Activated CD4-positive, alpha-beta T cell treated with anti-CD3 and anti-CD28 coated beads, Interleukin-2, amount 50 U/mL, for 24 hours (primary cell): Measurements from ENCODE around the gene FOXI3.

ENCODE experiments used
- DNase-seq, 2 donors: peaks; one replicate each; pipeline ENCODE4 v3.0.0-alpha.2; 2020; ENCODE audit warnings: low read depth in 1 of 2, low spot score in 1 of 2

Gene FOXI3

DNA sequence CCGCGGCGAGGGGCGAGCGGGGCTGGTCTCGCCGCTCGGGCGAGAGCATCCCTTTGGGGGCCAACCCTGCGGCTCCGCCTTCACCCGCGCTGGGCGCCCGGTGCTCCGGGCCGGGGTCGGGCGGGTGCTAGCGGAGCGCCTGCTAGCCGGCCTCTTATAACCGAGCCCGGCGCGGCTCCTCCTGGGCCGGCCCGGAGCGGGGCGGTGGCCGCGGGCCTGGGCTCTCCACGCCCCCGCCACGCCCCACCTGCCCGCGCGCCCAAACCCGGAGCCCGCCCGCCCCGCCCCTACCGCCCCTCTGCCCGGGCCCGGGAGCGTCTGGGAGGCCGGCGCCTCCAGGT lies at the start of gene FOXI3:
Gene FOXI3 (minus strand): TSS at position 129 of the 341 bp plus-strand sequence. CDS start 158 bp downstream, outside the sequence.
- DNase-seq, result no peak

DNA sequence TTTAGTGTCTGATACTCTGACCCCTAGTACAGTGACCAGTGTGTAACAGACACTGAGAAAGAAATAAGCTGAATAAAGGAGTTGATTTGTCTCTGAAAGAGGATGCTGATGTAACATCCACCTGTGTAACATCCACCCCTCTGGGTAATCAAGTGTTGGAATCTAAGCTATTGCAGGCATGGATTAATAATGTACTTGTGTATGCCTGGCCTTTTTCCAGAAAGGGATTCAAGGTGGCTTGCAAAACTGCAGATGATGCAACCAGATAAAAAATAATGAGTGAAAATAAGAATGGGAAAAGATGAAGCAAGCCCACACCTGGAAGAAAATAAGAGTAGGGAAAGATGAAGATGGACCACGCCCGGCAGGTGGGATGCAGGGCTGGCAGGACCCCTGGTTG lies 48.2 kb upstream of the FOXI3 start:
- no peak for DNase-seq

DNA sequence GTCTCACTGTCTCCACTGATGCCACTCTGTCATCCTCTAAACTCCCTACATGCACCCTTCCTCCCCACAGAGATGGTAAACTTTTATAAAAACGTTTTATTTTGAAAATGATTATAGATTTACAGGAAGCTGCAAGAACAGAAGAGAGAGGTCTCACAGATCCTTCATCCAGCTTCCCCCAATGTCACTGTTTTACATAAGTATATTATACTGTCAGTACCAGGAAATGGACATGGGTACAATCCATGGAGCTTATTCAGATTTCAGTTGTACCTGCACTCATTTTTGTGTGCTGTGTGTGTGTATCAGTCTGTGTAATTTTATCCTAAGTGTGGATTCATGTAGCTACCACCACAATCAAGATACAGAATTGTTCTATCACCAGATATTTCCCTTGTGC lies 46.7 kb upstream of the FOXI3 start:
- no peak for DNase-seq

DNA sequence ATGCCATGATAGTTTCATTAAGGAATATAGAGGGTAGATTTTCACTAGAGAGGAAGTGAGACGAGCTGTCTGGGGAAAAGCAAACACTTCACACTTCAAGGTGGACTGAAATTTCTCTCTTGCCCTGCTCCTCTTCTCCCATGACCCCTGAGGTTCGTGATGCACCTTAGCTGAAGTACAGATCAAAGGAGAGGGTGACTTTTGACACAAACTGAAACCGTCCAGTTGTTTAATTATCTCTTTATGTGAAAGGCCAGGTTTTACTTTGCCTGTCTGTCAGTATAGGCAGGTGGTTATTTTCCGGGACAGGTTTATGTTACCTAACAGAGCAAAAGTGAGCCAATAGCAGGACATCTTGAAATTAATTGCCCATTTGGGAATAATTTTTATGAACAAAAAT lies 41.0 kb upstream of the FOXI3 start:
- no peak for DNase-seq

DNA sequence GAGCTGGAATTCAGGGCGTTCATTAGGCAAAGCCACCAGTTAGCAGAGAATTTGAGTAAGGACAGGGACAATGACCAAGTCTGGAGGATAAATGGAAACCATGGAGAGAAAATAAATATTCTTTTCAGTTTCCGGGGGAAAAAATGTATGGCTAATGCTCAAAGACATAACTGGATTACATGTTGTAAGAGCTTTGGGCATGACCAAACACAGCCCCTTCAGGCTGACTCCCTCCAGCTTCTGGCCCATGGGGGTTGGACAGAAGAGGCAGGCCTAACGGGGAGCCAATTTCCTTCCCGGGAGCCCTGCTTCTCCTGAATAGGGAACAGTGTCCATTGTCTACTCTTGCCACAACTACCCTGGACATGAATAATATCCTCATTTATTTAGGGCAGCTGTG lies 39.5 kb upstream of the FOXI3 start:
- DNase-seq, result no peak

DNA sequence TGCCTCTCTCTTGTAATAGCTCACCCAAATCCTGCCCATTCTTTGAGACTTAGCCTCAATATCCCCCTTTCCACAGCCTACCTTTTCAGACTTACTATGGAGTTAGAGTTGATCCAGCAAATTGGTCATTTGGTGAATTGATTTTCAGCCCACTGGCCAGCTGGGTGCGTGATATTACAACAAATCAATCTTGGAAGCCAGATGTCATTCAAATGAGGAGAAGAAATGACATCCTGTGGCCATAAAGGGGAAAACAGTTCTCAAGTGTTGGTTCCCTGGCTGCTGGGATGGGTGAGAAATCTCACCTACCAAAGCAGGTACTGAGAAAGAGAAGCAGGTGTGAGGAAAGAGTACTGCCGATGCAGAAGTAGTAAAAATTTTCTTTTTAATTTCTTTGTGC lies 36.7 kb upstream of the FOXI3 start:
- DNase-seq, result no peak

DNA sequence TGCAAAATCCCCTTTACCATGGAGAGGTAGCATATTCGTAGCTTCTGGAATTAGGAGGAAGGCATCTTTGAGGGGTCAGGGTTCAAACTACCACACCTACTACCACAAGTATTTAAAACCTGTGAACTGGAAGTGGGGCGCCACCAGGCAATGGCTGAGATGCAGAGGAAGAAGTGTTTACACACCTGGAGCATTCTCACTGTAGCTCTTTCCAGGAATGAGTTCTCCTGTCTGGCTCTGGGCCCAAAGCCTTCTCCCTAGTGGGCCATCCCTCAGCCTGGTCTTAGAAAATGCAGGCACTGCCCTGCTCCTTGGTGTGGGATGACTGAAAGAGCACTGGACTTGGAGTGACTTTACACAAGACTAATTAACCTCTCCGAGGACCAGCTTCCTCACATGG lies 30.7 kb upstream of the FOXI3 start:
- DNase-seq, result no peak

DNA sequence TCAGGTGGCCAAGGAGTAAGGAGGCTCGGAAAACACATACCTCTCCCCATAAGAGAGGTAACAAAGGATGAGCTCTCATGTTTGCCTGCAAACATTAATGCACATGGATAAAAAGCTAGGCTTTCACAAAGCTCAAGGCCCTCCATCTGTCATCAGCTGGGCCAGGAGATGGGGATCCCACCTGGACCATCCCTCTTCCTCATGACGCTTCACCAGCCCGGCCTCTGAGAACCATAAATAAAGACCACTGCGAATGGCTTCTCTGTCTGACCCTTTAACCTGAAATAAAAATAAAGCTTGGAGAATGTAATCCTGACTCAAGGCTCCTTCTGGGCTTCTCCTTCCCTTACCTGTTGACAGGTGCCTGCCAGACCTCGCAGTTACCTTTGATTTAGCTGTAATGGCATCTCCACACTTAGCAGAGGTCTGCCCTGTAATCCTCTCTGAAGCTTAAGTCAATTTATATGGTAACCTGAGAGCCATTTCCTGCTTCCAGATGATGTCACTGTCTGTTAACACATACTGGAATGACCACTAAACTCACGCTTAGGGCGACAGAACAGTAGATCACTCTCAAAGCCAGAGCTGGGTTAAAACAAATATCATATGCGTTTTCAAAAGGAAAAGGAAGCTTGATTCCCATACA lies 29.3 kb upstream of the FOXI3 start:
- DNase-seq, result no peak

DNA sequence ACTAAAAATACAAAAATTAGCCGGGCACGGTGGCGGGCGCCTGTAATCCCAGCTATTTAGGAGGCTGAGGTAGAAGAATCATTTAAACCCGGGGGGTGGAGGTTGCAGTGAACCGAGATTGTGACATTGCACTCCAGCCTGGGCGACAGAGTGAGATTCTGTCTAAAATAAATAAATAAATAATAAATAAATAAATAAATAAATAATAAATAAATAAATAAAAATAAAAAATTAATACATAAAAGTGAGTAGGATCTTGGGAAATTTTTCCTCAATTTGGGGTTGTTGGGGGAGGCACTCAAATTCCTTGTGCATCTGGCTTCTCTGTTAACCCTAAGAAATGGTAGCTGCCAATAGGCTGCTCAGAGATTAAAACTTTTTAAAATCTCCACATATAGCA lies 20.3 kb upstream of the FOXI3 start:
- DNase-seq, result no peak

DNA sequence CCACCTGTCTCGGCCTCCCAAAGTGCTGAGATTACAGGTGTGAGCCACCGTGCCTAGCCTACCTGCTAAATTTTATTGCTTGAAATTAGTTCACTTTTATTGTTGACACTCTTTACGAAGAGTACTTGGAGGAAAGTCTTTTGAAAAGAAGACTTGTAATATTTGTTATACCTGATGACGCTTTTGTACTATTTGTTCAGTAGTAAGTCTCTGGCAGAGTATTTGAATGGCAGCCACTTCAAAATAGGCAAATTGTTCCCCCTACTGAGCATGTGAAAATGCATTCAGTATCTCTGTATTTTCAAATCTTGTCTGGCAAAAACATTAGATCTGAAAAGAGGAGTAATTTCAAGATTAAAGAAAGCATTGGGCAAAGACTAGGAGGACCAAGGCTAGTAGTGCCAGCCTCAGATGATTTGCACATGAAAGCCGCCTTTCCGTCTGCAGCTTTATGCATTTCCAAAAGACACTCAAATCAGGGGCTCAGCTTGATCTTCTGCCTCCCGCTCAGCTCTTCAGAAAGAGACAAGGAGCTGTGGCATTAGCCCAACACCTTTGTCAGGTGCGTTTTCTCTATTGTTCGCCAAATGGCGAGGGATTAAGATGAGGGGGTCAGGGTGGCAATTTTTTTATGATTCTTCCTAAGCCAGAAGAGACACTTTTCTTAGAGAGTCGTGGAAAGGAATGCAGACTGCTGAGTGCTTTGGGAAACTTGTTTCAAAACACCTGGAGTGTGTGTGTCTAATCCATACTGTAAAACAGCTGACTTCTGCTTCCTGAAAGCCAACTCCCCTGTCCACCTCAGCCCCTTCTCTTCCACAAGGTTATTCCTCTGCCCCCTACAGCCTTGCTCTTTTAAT lies 18.8 kb upstream of the FOXI3 start:
- DNase-seq, result no peak

DNA sequence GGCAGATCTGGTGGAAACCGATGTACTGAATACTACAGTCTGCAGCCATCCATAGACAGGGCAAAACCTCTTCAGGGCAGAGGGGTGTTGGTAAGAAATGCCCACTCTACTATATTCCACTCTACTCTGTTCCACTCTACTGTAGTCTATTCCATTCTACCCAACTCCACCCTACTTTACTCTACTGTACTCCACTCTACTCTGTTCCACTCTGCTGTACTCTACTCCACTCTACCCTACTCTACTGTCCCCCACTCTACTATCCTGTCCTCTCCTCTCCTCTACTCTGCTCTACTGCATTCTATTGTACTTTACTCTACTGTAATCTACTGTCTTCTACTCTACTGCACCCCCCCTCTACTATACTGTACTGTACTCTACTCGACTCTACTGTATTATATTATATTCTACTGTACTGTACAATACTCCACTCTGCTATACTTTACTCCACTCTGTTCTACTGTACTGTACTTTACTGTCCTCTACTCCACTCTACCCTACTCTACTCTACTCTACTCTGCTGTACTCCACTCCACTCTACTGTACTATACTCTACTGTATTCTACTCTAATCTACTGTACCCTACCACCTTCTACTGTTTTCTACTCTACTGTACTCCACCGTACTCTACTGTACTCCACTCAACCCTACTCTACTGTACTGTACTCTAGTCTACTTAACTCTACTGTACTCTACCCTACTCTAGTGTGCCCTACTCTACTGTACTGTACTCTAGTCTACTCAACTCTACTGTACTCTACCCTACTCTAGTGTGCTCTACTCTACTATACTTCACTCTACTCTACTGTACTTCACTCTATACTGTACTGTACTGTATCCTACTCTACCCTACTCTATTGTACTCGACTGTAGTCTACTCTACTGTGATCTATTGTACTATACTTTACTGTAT lies 17.0 kb upstream of the FOXI3 start:
- no peak for DNase-seq

DNA sequence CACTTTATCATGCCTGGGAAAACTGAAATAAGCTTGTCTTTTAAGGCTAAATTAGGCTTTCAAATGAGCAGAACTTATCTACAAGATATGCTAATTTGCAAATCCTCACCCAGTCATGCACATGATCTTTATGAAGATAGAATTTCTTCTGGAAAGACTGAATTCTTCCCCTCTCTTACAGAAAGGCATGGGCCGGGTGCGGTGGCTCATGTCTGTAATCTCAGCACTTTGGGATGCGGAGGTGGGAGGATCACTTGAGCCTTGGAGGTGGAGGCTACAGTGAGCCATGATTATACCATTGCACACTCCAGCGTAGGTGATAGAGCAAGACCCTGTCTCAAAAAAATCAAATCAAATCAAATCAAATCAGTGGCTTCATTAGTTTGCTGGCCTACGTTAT lies 11.7 kb upstream of the FOXI3 start:
- DNase-seq, result no peak

DNA sequence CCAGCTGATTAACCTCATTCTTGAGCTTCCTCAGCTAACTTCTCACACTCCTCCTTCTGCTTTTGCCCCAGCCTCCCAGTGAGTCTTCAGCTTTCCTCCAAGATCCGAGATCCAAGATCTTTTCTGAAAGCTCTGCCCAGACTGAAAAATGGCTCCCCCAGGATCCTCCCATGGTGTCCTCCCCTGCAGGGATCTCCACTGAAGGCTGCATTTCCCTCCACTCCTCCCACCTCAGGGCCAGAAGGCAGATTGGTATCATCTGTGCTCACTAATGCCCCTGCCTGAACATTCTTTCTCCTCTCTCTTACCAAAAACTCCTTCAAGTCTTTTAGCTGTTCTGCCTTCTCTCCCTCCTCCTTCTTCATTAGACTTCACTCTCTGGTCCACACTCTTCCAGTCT lies 6.1 kb upstream of the FOXI3 start:
- DNase-seq, result no peak

DNA sequence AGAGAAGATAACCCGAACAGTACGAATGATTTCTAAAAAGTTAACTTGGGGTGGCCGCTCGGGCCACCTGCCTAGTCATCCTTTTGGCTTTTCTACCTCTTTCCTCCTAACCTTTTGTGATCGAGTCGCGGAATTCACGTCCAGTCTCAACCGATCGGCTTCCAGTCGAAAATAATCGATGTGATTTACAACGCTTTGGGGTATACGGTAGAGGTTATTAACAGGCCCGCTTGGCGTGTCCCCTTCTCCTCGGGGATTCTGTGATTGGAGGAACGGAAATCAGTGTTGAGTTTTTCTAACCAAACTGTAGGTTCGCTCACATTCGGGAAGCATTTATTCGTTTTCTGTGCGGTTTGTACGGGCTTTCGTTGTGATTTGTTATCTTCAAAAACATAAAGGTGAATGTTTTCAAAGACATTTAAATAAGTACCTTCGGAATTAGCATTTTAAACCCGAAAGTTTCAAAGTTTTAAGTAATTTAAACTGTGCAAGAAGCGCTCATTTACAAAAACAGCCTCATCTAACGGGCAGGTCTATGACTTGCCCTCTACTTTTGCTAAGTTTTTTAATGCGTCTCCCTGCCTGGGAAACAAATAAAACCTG lies 588 bp upstream of the FOXI3 start:
- DNase-seq, result no peak

DNA sequence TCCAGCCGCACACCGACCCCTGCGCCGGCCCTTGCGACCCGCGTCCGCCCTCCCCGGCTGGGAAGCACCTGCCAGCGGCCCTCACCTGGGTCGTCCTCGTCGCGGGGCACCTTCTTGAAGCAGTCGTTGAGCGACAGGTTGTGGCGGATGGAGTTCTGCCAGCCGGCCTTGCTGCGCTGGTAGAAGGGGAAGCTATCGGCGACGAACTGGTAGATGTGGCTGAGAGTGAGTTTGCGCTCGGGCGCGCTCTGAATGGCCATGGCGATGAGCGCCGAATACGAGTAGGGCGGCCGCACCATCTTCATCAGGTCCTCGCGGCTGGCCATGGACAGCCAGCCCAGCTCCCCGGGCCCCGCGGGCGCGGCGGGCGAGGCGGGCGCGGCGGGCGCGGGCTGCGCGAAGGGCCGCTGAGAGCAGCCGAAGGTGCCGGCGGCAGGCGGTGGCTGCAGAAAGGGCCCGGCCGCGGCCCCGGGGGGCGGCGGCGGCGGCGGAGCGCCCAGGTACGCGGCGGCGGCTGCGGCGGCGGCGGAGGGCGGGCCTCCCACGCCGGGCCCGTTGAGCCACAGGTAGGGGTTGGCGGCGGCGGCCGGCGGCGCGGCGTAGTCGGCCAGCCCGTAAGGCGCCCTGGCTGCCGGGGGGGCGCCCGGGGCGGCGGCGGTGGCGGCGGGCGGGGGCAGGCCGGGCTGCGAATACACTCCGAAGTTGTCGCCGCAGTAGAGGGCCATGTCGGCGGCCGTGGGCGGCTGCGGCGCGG lies 505 bp downstream of the FOXI3 start:
- peak in 1 of 2 donors; percentile 3 for DNase-seq

DNA sequence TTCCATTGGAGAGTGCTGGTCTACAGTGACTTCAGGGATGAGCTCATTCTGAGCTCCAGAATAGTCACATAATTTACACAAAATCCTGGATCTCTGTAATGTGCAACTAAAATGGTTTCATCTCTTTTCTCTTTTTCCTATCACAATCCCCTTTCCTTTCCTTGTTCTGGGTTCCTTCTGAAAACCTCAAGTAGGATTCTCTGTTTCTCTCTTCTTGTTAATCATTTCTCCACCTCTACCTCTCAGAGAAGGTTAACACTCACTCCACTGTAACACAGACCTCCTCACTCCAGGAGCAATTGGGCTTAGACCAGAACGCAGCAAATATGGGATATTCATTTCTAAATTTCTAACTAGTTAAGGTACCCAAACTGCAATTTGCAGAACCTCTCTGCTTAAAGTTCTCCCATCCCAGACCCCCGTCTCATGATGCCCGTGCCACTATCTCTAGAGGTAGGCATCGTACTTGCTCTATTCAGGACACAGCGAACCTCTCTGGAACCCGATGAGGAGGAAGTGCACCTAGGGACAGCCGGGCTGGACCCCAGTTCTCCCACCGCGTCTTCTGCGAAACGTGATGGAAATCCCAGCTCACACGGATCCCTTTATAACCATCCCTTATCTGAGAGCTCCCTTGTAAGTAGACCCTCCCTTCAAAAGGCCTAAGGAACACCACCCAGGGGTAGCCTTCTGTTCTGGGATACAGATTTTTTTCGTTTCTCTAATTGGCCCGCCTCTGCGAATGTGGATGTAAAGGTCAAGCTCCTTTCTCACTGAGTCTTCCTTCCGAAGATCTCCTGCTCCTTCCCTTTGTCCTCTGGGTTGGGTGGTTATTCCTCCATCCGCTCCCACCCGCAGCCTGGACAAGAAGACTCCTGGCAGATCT lies 1.3 kb downstream of the FOXI3 start:
- DNase-seq, result no peak

DNA sequence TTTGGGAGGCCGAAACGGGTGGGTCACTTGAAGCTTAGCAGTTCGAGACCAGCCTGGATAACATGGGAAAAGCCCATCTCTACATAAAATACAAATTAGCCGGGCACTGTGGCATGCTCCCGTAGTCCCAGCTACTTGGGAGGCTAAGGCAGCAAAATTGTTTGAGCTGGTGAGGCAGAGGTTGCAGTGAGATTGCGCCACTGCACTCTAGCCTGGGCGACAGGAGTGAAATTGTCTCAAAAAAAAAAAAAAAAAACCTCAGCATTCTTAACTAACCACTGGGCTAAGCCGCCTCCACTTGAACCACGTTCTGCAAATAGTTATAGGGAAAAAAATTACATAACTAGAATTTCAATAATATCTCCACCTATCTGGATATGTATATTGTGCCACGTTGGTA lies 2.3 kb downstream of the FOXI3 start:
- no peak for DNase-seq

DNA sequence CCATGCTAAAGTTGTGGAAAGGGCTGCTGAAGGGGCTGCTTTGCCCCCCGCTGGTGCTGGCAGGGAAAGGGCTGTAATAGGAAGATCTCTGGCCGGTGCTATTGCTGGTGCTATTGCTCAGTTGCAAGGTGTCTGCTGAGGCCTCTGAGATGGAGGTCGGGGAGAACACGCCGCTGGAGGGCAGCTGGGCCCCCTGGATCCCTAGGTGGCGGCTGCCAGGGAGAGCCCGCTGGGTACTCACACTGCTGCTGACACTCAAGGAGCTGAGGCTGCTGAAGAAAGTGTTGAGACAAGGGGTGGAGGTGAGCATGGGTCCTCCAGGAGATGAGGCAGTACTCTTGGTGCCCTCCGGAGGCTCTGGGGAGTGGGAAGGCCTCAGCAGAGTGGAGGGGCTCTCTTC lies 4.2 kb downstream of the FOXI3 start:
- no peak for DNase-seq

DNA sequence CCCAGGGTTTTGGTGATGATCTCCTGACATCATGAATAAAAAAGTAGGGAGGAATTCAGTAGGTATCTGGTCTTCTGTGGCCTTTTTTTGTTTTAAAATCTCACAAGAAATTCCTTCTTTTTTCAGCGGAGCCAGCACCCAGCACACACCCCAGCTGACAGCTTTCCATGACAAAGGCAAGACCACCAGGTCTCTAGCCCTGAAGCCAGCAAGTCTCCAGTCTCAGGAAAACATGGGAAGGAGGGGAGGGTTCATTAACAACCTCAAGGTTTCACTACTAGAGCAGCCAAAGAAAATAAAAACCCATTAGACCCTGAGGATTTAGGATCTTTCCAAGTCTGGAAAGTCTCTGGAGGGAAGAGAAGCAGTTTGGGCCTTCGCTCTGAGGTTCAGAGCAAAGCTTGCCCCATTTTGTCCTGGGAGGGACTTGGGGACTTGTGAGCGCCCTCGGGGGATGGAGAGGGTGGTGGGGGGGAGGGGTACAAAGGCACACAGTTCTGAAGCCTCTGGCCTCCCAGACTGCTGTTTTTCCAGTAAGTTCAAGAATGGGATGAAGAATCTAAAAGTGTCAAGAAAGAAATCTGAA lies 9.0 kb downstream of the FOXI3 start:
- DNase-seq, result no peak
